Measurements from ENCODE around the gene ACOXL.

ACOXL gene

GRCh38 chr2:110712737-110713136 is 19.6 kb upstream of the ACOXL start:
- no peak for DNase-seq
- TF ChIP-seq GATA1 (IDR thresholded peaks at IDR 0.05; ENCODE audit: low read depth, low read length) = no peak
- no peak for TF ChIP-seq POLR2A (IDR thresholded peaks at IDR 0.05; ENCODE audit: low read length)

DNA sequence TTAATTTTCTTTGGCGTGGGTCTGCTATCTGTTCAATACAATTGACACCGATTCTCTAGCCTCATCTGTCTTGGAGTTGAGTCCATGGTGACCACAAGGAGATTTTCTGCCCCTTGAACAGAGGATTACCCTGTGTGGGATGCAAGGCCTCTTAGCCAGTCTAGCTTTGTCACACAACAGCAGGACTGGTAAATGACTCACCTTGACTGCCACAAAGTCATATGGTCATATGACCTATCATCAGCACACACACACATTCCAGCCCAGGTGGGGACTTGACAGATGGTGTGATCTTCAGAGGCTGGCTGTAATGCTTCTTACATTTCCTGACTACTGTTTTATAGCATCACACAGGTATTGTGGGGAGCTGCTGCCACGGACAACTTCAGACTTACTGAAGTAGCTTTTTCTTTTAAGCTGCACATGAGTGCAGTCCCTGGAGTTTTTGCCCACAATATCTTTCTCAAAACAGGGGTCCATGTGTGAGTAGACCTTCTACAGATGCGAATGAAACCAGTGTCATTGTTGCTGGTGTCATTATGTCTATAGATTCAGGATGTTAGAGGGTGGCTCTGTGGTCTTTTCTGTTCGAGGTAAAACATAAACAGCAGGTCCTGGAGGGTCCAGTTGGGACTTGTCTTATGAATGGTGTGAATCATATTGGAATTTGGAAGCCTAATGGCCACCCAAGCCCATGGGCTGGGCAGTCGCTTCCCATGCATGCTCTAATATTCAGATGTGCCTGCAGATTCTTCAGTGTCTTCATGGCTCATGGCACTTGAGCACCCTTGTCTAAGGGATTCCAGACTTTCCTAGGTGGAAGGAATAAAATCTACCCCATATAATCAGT is 18.6 kb upstream of the ACOXL start:
- DNase-seq = no peak
- no peak for TF ChIP-seq GATA1 (IDR thresholded peaks at IDR 0.05; ENCODE audit: low read depth, low read length)
- TF ChIP-seq POLR2A (IDR thresholded peaks at IDR 0.05; ENCODE audit: low read length) = no peak

- no peak for DNase-seq
- no peak for TF ChIP-seq POLR2A (IDR thresholded peaks at IDR 0.05; ENCODE audit: low read length)
- no peak for TF ChIP-seq GATA1 (IDR thresholded peaks at IDR 0.05; ENCODE audit: low read depth, low read length)
These were observed 17.7 kb upstream of the ACOXL start for GRCh38 chr2:110714452-110715224.

DNA sequence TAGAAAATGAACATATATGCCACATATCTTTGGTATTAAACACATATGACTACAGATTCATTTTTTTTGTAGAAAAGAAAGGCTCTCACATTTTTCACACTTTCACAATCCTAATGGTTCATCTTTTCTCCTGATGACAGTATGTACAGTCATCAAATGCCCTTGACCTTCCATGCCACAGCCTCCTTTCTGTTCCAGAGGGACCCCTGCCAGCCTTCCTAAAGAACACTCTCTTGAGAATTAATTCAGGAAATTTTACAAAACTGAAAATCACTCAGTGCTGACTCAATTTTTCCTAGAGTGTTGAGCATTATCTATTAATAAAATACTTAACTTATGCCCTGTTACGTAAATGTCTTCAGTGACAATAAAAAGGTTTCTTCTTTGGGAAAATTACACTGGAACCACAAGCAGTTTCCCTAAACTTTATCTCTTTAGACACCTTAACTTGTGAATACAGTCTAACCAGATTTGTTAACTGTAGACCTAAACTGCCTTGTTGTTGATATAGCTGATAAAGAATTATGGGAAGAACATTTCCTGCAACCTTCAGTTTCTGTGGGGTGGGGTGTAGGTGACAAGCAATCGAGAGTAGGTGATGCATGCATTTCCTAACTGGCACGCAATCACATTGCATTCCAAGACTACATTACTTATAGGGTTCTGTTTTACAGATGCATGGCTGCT is 15.3 kb upstream of the ACOXL start:
- DNase-seq = no peak
- TF ChIP-seq POLR2A (IDR thresholded peaks at IDR 0.05; ENCODE audit: low read length) (no peak), GATA1 (IDR thresholded peaks at IDR 0.05; ENCODE audit: low read depth, low read length) (no peak)

DNA sequence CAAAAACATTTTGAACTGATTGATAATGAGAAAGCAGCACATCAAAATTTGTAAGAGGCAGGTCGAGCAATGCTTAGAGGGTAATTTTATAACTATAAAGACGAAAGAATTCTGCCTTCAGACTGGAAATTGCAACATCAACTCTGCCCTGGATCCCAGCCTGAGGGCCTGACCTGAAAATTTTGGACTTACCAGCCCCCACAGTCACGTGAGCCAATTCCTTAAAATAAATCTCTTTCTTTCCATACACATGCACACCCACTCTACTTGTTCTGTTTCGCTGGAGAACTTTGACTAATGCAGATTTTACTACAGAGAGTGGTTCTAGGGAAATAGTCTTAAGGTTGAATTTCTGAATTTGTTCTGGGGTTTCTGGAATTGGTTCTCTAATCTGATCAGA is 14.6 kb upstream of the ACOXL start:
- DNase-seq = no peak
- TF ChIP-seq POLR2A (IDR thresholded peaks at IDR 0.05; ENCODE audit: low read length) = no peak
- TF ChIP-seq GATA1 (IDR thresholded peaks at IDR 0.05; ENCODE audit: low read depth, low read length) = no peak

GRCh38 chr2:110718382-110718781 is 14.0 kb upstream of the ACOXL start:
- DNase-seq = no peak
- TF ChIP-seq POLR2A (IDR thresholded peaks at IDR 0.05; ENCODE audit: low read length) (no peak), GATA1 (IDR thresholded peaks at IDR 0.05; ENCODE audit: low read depth, low read length) (no peak)

DNA sequence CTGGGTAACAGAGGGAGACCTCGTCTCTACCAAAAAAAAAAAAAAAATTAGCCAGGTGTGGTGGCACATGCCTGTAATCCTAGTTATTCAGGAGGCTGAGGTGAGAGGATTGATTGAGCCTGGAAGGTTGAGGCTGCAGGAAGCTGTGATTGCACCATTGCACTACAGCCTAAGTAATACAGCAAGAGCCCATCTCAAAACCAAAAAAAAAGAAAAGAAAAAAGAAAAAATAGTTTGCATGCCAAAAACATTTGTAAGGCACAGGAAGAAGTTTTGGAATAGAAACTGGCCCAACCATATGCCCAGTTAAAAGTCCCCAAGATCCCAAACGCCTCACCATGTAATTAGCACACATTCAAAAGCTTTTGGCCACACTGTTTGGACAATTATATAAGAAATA is 13.4 kb upstream of the ACOXL start:
- no peak for TF ChIP-seq POLR2A (IDR thresholded peaks at IDR 0.05; ENCODE audit: low read length)
- TF ChIP-seq GATA1 (IDR thresholded peaks at IDR 0.05; ENCODE audit: low read depth, low read length) = no peak
- DNase-seq = no peak

DNA sequence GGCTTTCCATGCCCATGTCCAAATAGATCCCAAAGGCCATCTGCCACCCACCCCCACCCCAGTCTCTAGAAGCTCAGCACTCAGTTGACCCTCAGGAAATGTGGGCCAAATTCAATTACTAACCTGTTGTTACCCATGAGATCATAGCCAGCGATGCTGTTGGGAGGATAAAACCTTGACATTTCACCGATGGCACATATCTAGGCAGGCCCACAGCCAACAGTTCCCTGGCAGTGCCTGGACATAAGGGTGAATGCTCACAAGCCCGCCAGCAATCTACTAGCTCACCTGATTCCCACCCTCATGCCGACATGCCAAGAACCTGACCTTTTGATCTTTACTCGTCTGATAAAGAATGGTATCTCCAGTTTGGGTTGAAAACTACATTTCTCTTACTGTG is 11.8 kb upstream of the ACOXL start:
- TF ChIP-seq POLR2A (IDR thresholded peaks at IDR 0.05; ENCODE audit: low read length) (no peak), GATA1 (IDR thresholded peaks at IDR 0.05; ENCODE audit: low read depth, low read length) (no peak)
- no peak for DNase-seq

DNA sequence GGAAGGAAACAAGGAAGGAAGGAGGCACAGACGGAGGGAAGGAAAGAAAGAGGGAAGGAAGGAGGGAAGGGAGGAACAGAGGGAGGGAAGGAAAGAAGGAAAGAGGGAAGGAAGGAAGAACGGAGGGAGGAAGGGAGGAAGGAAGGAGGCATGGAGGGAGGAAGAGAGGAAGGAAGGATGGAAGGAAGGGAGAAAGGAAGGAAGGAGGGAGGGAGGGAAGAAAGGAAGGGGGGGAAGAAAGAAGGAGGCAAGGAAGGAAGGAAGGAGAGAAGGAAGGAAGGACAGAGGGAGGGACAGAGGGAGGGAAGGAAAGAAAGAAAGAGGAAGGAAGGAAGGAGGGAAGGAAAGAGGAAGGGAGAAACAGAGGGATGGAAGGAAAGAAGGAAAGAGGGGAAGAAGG is 7.6 kb upstream of the ACOXL start:
- TF ChIP-seq POLR2A (IDR thresholded peaks at IDR 0.05; ENCODE audit: low read length) (no peak), GATA1 (IDR thresholded peaks at IDR 0.05; ENCODE audit: low read depth, low read length) (no peak)
- no peak for DNase-seq

DNA sequence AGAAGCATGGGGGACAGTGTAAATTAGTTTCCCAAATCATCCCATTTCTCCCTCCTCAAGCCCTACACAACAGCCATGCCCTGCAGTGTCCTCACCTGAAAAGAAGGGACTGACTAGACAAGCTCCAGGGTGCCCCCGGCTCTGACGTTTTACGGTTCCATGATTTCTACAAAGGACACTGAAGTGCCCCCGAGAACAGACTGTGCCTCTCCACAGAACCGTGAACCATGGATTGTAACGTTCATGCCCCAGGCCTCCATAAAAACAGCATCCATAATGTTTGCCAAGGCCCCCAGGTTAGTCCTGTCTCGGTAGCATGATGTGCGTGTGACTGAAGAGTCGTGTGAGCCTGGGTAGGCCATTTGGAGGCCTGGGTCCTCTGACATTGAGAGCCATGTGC is 7.0 kb upstream of the ACOXL start:
- TF ChIP-seq POLR2A (IDR thresholded peaks at IDR 0.05; ENCODE audit: low read length) (no peak), GATA1 (IDR thresholded peaks at IDR 0.05; ENCODE audit: low read depth, low read length) (no peak)
- DNase-seq = no peak

DNA sequence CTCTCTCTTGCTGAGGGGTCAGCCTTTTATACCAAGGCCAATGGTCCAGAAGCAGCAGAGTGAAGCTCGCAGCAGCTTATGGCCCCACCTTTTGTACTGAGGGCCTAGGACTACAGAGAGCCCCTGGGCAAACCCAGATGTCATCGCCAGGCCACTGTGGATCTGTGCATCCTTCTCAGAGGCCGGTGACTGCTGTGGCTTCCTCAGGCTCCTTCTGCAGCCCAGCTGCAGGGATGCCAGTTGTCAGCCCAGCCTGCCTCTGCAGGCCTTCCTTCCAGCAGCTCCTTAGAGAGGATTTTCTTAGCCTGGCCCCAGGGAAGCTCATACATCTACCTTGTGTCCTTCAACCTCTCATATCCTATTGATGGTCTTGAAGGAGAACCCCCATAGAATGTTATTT is 6.5 kb upstream of the ACOXL start:
- no peak for DNase-seq
- no peak for TF ChIP-seq POLR2A (IDR thresholded peaks at IDR 0.05; ENCODE audit: low read length)
- TF ChIP-seq GATA1 (IDR thresholded peaks at IDR 0.05; ENCODE audit: low read depth, low read length) = no peak

DNA sequence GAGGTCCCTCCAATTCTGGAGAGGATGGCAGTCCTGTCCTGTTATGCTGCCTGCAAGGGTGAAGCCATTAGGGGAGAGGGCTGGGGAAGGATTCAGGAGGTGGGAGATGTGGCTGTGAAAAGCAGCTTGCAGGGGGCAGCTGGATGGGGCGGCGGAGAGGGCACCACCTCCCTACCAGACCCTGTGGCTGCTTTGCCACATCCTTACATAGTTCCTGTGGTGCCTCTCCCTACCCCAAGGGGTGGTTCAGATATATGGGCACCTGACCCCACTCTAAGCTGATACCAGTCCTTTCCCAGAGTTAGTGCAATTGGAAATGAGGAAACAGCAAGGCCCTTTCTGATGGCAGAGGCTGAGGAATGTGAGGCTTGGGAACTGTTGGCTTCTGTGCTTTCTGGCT is 6.1 kb upstream of the ACOXL start:
- no peak for TF ChIP-seq POLR2A (IDR thresholded peaks at IDR 0.05; ENCODE audit: low read length)
- no peak for TF ChIP-seq GATA1 (IDR thresholded peaks at IDR 0.05; ENCODE audit: low read depth, low read length)
- no peak for DNase-seq

- no peak for DNase-seq
- TF ChIP-seq GATA1 (IDR thresholded peaks at IDR 0.05; ENCODE audit: low read depth, low read length) (no peak), POLR2A (IDR thresholded peaks at IDR 0.05; ENCODE audit: low read length) (no peak)
These were observed 4.5 kb upstream of the ACOXL start for GRCh38 chr2:110727923-110728322.

- DNase-seq = no peak
- TF ChIP-seq POLR2A (IDR thresholded peaks at IDR 0.05; ENCODE audit: low read length) (no peak), GATA1 (IDR thresholded peaks at IDR 0.05; ENCODE audit: low read depth, low read length) (no peak)
These were observed 3.3 kb upstream of the ACOXL start for GRCh38 chr2:110729106-110729505.

Data from erythroblast (primary cell).